ENCODE results near the gene LEMD3. TPM values are rescaled to one million over a fixed set of nuclear protein-coding genes. Genes with fewer than 3 reads are reported as not detected.

LEMD3 gene
- total RNA-seq, 3 donors from 2014 or later, result 30.6 to 33.7 (median 32.2) TPM

DNA sequence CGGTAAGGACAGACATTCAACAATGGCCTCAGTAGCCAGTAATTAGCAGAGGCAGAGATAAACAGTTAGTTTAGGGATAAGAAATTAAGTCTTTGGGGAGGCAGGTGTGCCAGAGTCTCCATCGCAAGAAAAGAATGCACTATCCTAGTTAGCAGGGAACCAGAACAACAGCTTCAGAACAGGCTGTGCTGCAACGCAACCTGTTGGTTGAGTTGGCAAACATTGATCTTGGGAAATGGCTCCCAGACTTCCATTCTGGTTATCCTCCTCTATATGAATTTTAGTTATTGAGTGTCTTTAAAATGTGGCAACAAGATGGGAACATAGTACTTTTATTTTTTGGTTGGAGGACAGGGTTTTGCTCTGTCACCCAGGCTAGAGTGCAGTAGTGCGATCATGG, 12.3 kb upstream of the LEMD3 start:
- ATAC-seq (no peak), DNase-seq (no peak)
- Histone ChIP-seq H3K36me3 (ENCODE audit: low read depth) (no peaks in the 10 kb centered on the region), H3K9me3 (no peaks in the 10 kb centered on the region), H3K4me1 (ENCODE audit: low read depth) (no peaks in the 10 kb centered on the region), H3K4me3 (no peak overlapping the region)
- intact Hi-C loops (cut with DNase I, micrococcal nuclease), result no loop called here
- no peak for TF ChIP-seq CTCF (IDR thresholded peaks at IDR 0.05)

DNA sequence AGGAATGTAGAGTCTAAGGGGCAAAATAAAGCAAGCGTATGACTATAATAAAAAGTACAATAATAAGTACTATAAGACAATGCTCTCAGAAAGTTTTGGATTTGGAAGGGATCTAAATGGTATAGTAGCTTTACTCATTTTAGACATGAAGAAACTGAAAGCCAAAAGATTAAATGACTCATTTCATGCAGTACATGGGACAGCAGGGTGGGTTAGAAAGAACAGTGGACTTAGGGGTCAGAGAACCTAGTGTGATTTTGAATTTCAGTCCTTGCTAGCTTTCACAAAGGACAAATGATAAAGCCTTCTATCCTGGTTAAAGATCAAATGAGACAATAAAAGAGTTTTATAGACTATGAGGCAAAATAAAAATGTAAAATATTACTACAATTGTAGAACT, 6.8 kb upstream of the LEMD3 start:
- Histone ChIP-seq H3K36me3 (ENCODE audit: low read depth) (no peaks in the 10 kb centered on the region), H3K4me1 (ENCODE audit: low read depth) (no peaks in the 10 kb centered on the region), H3K4me3 (no peak overlapping the region), H3K9me3 (no peaks in the 10 kb centered on the region)
- no peak for TF ChIP-seq CTCF (IDR thresholded peaks at IDR 0.05)
- intact Hi-C loops (cut with DNase I, micrococcal nuclease), result no loop called here
- DNase-seq, result no peak
- peak; percentile 48 for ATAC-seq

GRCh38 chr12:65164244-65164643, 5.1 kb upstream of the LEMD3 start:
- intact Hi-C loops (cut with DNase I, micrococcal nuclease), result no loop called here
- no peak for DNase-seq

GRCh38 chr12:65164774-65165173, 4.6 kb upstream of the LEMD3 start:
- TF ChIP-seq CTCF (IDR thresholded peaks at IDR 0.05), result no peak
- H3K4me1 ChIP-seq (ENCODE audit: low read depth), result peaks cover 7% of the 10 kb centered on the region
- no peaks in the 10 kb centered on the region for H3K9me3 ChIP-seq
- intact Hi-C loops (cut with DNase I, micrococcal nuclease), result no loop called here
- ATAC-seq (no peak), DNase-seq (no peak)
- H3K36me3 ChIP-seq (ENCODE audit: low read depth), result no peaks in the 10 kb centered on the region
- no peak overlapping the region for H3K4me3 ChIP-seq

More at GRCh38 chr12:65164244-65164643, 5.1 kb upstream of the LEMD3 start:
- Histone ChIP-seq H3K4me1 (ENCODE audit: low read depth) (peaks cover 7% of the 10 kb centered on the region), H3K4me3 (no peak overlapping the region), H3K9me3 (no peaks in the 10 kb centered on the region), H3K36me3 (ENCODE audit: low read depth) (no peaks in the 10 kb centered on the region)
- TF ChIP-seq CTCF (IDR thresholded peaks at IDR 0.05), result no peak
- no peak for ATAC-seq

GRCh38 chr12:65168681-65169319, 583 bp upstream of the LEMD3 start:
- TF ChIP-seq CTCF (IDR thresholded peaks at IDR 0.05), result no peak
- Histone ChIP-seq H3K9me3 (no peaks in the 10 kb centered on the region), H3K4me3 (peak overlapping the region; percentile 98), H3K4me1 (ENCODE audit: low read depth) (peaks cover 36% of the 10 kb centered on the region), H3K36me3 (ENCODE audit: low read depth) (no peaks in the 10 kb centered on the region)
- intact Hi-C loops (cut with DNase I, micrococcal nuclease), result no loop called here
- no peak for ATAC-seq
- DNase-seq, result no peak
